ENCODE data around the gene TUBA1A. TPM values are rescaled to one million over a fixed set of nuclear protein-coding genes. Genes with fewer than 3 reads are reported as not detected.

The TUBA1A gene
- total RNA-seq, 1 experiment from 2014 or later: 24.1 TPM

- TF ChIP-seq, protein P1, sequence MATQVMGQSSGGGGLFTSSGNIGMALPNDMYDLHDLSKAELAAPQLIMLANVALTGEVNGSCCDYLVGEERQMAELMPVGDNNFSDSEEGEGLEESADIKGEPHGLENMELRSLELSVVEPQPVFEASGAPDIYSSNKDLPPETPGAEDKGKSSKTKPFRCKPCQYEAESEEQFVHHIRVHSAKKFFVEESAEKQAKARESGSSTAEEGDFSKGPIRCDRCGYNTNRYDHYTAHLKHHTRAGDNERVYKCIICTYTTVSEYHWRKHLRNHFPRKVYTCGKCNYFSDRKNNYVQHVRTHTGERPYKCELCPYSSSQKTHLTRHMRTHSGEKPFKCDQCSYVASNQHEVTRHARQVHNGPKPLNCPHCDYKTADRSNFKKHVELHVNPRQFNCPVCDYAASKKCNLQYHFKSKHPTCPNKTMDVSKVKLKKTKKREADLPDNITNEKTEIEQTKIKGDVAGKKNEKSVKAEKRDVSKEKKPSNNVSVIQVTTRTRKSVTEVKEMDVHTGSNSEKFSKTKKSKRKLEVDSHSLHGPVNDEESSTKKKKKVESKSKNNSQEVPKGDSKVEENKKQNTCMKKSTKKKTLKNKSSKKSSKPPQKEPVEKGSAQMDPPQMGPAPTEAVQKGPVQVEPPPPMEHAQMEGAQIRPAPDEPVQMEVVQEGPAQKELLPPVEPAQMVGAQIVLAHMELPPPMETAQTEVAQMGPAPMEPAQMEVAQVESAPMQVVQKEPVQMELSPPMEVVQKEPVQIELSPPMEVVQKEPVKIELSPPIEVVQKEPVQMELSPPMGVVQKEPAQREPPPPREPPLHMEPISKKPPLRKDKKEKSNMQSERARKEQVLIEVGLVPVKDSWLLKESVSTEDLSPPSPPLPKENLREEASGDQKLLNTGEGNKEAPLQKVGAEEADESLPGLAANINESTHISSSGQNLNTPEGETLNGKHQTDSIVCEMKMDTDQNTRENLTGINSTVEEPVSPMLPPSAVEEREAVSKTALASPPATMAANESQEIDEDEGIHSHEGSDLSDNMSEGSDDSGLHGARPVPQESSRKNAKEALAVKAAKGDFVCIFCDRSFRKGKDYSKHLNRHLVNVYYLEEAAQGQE (IDR thresholded peaks at IDR 0.05; ENCODE audit: low read depth): no peak
- no peak for TF ChIP-seq EGR1 (IDR thresholded peaks at IDR 0.05; ENCODE audit: low read depth)
- no peak for TF ChIP-seq FOSL1 (IDR thresholded peaks at IDR 0.05; ENCODE audit: low read depth)
- no peak for TF ChIP-seq SRF (IDR thresholded peaks at IDR 0.05; ENCODE audit: low read depth)
- TF ChIP-seq ZFX (IDR thresholded peaks at IDR 0.05): no peak
- TF ChIP-seq JUND (IDR thresholded peaks at IDR 0.05): no peak
Measured at GRCh38 chr12:49174218-49174617, 14.7 kb downstream of the TUBA1A start (continued).

- no TSS peak for BruUV-seq (replicated peaks)
- ChIA-PET CTCF (no interaction called here), RAD21 (ENCODE audit: low non-redundant PET in 1 of 2, low total read pairs in 2 of 2, uncharacterized antibody in 2 of 2, unreplicated experiment in 2 of 2) (no interaction called here), POLR2A (no interaction called here)
- Histone ChIP-seq H3K4me3 (replicated peaks in 1 of 2; ENCODE audit: low read depth in 1 of 2, low read length in 2 of 2) (no peak overlapping the region), H3K9me3 (ENCODE audit: control insufficient read depth in 1 of 2, insufficient read depth in 1 of 2, low read depth in 1 of 2, low read length in 2 of 2) (no peaks in the 10 kb centered on the region), H3K79me2 (ENCODE audit: insufficient read depth, low read length) (no peaks in the 10 kb centered on the region), H4K20me1 (ENCODE audit: insufficient read depth) (no peaks in the 10 kb centered on the region), H3K4me1 (ENCODE audit: control insufficient read depth in 1 of 2, insufficient read depth in 2 of 2, low read length in 2 of 2) (no peaks in the 10 kb centered on the region), H2AFZ (ENCODE audit: low read depth, low read length, poor library complexity, severe bottlenecking) (no peak overlapping the region), H3K9me2 (ENCODE audit: insufficient read depth) (no peaks in the 10 kb centered on the region), H3K36me3 (ENCODE audit: control insufficient read depth in 1 of 2, insufficient read depth in 2 of 2, low read length in 2 of 2) (no peaks in the 10 kb centered on the region), H3K27me3 (ENCODE audit: insufficient read depth, low read length) (no peaks in the 10 kb centered on the region), H3K9ac (ENCODE audit: low read length) (no peak overlapping the region), H3K27ac (ENCODE audit: low read depth, low read length) (no peak overlapping the region), H3K4me2 (ENCODE audit: low read length) (no peak overlapping the region)
- TF ChIP-seq ZNF274 (IDR thresholded peaks at IDR 0.05; ENCODE audit: low read depth, low read length): no peak
- no peak for TF ChIP-seq MAX (IDR thresholded peaks at IDR 0.05)
- intact Hi-C loops (cut with micrococcal nuclease): no loop called here
- ATAC-seq (no peak), DNase-seq (ENCODE audit: low read depth, low spot score) (no peak)
Measured at GRCh38 chr12:49170924-49171323, 18.0 kb downstream of the TUBA1A start.

All from HCT116 (cell line).